A172 (cell line): ENCODE measurements around the gene CCNY. TPM values are rescaled to one million over a fixed set of nuclear protein-coding genes. Genes with fewer than 3 reads are reported as not detected.

Source experiments
- DNase-seq: peaks from one replicate; pipeline ENCODE4 v3.0.0-alpha.2; 2015; ENCODE audit warnings: low spot score
- total RNA-seq: library from RNA; depleted of rRNA; stranded (reverse); fragments of >200 nt; shearing (Covaris generic); gene quantifications from 2 replicates; pipeline ENCODE4 v1.2.3, GENCODE V29; 2014

Gene CCNY
- total RNA-seq, 1 experiment from 2014 or later: 49.9 TPM

DNA sequence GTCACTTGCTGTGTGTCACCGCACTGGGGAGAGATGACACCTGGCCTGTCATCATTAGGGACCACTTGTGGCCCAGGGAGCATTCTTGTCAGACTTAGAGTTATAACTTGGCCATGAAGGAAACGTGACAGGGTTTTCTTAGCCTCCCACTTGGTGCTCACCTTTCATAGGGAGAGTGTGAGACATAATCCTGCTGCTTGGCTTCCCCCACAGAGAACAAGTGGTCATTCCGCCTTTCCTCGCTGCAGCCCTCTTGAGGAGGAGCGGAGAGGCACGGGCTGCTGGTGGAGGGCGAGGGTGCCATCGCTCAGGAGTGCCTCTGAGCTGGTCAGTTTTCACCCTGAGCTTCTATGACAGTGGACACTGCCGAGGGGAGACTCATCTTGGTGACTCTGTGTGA lies 143.8 kb downstream of the CCNY start:
- DNase-seq: no peak

DNA sequence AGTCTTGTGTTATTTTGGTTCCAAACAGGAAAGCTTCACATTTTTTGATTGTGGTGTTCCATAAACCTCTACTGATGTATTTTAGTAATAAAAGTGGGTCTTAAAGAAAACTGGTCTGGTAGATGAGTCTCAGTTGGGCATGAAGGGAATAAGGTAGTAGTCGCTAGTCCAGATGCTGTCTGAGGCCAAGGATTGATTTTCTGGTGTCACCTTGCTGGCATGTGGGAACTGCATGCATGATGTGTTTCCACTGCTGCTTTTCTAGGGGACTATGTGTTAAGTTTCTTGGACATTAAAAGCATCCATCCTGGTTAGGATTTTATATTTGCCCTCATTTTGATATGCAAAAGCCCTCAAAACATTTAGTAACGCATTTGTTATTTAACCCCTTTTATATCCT lies 145.1 kb downstream of the CCNY start:
- DNase-seq: no peak

DNA sequence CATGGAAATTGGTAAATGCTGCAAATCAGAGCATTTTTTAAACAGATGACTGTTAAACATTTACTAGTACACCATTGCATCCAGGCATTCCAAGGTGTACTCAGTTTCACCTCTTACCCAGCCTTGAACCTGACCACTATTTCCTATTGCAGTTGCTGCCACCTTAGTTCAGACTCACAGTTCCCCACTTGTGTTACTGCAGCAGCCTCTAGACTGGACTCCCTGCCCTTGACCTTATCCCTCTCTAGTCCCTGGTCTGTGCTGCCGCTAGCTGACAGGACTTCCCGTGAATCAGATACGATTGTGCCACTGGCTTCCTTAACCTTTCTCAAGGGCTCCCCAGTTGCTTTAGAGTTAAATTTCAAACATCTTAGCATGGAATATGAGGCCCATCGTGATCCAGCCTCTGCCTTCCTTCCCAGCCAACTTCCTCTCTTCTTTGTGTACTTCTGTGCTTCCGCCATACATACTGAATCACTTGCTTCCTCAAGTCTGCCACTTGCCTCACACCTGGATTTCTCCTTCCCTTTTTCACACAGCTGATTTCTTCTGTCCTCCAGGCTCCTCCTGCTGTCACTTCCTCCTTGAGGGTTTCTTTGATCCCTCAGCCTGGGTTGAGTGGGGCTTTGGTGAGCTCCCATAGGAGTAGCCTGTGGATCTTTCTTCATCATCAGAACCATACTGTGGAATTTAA lies 150.1 kb downstream of the CCNY start:
- no peak for DNase-seq

DNA sequence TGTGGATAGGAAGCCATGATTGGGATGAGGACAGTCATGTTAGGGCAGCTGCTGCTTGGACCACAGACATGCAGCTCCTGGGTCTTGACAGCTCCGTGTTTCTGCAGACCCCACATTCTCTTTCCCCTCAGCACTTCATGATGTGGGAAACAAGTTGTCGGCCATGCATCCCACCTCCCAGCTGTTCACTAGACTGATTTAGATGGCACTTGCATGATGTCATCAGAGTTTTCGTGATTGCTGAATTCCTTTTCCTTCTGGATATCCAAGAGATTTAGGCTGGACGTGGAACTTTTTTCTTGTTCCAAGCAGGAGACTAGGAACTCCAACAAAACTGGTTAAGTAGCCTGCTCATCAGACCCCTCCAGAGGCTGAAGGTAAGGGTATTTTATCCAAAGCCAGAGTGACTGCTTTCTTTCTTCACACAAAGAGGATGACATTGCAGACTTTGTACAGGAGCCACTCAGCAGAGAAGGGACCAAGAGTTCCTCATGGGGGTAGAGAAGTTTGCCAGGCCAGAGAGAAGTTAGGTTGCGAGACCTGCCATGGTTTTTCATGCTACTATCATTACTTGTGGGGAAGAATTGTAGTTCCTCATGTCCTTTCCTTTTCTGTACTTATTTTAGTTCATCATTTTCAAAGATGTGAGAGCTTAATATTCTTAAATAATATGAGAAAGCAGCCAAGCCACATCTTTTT lies 151.2 kb downstream of the CCNY start:
- DNase-seq: no peak

DNA sequence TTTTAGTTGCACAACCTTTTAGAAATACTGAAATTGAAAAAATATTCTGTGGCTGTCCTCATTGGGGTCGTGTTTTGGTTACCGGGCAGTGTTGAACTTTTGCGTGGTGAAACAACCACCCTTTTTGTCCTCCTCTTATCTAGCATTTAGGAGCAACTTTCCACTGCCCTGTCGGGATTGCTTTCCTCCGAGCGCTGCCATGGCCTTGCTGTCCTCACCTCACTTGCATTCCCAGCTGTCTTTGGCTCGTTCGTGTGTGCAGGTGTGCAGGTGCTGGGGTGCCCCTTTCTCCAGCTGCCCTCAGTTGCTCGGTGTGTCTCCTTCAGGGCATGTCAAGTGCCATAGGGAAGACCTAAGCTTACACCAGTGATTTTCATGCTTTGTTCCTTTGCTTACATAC lies 151.9 kb downstream of the CCNY start:
- DNase-seq: no peak

DNA sequence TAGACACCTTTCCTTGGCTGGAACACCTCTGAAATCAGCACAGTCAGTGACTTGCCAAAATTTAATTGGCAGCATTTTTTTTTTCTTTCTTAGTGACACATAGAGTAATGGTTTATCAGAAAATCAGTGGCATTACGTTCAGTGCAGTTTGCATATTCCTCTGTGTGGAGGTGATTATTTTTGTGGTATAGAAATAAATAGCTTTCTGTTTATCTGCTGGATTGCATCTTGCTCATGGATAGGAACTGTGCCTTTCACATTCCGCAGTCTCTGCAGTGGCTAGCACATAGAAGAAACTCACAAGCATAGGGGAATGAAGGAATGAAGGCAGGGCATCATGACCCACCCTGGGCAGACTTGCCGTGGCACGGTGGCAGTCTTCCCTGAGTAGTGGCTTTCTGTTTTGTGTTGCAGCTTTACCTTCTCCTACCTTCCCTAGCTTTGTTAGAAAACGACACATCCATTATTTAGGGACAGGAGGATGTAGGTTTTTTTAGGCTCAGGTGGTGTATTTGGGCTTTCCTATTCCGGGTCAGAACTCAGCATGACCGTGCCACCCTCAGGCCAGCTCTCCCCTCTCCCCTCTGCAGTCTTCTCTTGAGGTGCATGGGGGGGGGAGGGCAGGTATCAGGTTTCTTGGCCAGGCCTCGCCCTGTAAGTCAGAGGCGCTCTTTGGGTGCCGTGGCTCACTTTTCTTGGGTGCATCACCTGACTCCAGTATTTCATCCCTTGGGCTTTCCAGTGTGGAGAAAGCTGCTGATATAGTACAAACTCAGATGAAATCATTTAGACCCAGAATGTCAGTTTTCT lies 156.3 kb downstream of the CCNY start:
- no peak for DNase-seq

DNA sequence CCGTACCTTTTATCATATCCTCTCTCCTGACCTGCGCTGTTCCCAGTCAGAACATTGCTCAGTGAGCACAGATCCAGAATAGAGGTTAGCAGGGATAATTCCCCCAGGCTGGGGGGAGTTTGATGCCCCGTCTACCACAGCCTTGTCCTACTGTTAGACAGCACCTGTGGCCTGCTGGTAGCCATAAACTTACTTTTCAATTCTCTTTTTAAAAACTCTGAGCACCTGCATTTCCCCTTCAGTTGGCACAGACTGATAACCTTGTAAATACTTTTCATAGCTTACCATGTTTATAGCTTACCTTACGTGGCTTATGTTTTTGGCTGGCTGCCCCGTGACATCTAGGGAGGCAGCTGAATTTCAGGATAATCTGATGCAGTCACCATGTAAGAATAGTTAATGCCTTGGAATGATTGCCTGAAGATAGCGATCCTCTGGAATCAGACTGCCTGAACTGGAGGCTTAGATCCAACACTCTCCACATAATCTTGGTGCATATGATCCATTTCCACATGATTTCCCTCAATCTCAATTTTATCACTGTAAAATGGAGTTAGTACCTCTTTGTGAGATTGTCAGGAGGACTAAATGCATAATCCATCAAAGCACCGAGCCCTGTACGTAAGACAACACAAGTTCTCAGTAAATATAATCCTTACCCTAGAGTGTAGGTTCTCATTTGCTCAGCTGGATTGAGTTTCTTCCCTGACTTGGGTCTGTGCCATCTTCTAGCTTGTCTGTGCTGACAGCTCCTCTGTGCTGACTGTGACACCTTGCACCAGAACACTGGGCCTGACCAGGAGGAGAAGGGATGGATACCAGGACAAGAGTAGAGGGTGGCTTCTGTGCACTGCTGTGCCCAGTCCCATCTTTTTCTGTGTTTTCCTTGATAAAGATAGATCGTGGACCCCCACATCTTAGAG lies 157.1 kb downstream of the CCNY start:
- no peak for DNase-seq

DNA sequence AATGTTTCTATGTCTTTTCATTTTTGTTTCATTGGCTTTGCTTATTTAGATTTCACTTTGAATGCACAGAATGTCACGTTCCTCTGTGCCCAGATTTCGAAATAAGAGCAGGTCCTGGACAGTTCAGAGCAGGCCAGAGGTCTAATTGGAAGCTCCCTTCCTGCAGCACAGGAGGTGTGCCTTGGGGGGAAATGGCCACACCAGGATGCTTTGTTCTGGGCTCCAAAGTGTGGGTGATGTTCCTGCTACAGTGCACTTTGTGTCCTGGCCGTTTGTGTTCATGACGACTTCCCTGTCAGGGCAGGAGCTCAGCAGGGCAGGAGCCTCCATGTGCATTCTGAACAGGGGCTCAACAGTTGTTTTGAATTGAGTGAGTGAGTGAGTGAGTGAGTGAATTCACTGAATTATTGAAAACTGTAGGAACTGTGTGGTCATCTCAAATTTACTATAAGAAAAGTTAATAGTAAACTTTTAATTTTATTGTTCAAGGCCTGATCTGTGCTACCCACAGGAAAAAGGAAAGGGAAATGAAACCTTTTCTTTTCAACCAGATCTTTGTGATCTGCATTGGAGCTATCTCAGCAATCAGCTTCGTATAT lies 159.3 kb downstream of the CCNY start:
- DNase-seq: no peak

DNA sequence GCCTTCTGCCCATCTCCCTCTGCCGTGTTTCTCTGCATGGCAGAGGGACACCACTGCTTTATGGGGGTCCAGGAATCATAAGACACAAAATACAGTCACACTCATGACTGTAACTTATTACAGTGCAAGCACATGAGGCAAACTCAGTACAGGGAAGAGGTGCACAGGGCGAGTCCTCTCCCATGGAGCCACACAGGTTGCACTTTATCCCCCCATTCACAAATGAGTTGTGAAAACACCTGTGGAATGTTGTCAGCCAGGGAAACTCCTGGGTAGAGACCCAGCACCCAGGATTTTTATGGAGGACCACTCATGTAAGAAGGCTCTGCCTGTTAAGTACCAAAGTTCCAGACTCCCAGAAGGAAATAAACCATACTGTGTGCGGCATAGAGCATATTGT lies 161.6 kb downstream of the CCNY start:
- no peak for DNase-seq

DNA sequence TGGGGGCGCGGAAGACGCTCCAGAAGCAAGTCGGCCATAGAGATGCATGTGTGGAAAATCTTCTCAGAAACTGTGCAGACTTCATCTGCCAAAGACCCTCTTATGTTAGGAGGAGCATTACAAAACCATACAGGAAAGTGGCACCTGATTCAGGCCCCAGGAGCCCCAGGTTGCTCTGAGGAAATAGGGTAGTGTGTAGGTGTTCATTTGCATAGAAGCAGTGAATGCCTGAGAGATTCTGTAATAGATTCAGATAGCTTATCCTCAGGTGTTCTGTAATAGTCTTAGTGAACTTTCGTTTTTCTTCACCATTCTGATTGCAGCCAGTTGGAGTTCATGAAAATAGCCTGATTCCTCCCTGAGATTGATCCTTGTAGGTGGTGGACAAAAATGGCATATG lies 162.4 kb downstream of the CCNY start:
- DNase-seq: no peak

DNA sequence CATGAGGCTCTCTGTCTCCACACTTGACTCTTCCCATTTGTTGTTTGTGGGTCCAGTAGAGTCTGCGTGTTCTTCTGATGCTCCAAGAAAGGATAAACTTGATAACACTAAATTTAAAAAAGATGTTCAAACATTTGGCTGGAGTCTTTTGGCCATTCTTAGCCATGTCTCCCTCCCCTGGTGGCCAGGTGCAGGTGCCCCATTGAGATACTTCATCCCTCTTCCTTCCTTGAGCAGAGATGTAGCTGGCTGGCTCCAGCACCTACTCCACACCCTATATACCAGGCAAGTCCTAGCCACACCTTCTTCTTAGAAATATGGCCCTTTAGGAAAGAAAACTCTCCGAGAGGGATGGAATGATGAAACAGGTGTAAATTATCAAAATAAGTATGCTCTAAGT lies 165.6 kb downstream of the CCNY start:
- no peak for DNase-seq

DNA sequence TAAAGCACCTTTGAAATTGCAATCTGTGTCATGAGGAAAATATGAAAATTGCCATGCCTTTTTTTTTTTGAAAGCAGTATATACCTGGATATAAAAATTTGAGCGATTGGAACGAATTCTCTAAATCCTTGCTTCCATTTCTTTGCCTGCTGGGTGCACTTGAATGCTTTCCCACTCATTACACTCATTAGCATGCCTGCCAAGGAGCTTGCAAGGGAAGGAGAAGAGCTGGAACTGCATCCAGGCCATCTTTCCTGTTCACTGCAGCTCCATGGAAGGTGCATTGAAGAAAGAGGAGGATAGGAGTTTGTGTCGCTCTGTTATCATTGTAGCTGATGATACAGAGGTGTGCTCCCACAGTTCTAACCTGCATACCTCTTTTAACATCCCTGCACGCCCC lies 166.4 kb downstream of the CCNY start:
- no peak for DNase-seq

DNA sequence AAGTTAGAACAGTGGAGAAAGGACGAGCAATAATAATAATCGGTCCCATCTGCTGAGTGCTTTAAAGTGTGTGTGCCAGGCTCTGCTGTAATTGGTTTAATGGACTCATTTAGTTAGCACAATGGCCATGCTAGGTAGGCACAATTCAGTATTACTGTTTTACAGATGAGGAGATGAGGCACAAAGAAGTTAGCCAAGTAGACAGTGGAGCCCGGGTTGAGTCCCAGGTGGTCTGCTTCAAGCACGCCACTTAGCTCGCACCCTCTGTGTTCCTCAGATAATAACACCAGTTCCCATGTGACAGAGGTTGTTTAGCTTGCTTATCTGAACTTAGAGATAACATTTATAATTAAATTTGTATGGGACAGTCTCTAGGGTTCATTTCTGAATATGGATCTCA lies 167.3 kb downstream of the CCNY start:
- no peak for DNase-seq

DNA sequence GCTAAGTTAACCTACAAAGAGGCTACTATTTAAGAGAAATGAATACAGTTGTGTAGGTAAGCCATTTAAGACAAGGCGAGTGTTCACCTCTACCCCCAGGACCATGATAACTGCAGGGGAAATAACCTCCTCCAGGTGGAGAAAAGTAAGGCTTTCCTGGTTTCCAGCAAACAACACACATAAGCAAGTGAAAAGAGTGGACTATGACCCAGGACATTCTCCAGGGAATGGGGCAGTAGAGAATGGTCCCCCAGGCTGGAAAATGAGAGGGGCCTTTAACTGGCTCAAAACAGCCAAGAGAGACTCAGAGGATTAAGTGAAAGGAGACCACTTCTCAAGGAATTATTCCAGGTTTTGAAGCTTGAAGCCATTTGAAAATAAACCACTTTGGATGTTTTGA lies 167.8 kb downstream of the CCNY start:
- DNase-seq: no peak

DNA sequence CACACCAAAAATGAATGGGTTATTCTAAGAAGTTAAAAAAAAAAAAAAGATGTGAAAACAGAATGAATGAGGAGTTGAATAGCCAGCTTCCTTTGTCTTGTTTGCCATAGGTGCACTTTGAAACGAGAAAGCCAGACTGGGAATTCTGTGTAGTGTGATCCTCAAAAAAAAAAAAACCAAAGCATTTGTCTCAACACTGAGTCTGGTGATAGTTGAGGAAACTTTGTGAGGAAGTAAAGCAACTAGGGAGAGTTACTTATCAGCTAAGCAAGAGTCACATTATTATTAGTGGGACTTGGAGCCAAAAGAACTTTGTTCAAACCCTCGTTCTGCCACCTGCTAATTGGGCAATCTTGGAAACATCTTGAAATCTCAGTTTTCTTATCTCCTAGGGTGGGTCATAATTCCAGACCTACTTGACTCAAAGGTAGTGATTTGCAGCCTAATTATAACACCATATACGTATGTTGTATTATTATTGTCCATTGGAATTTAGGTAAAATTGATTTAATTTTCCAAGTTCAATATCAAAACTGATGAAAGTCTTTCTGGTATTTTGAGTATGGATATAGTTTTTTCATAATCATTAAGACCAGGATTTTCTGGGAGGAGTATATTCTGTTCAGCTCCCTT lies 169.0 kb downstream of the CCNY start:
- no peak for DNase-seq

DNA sequence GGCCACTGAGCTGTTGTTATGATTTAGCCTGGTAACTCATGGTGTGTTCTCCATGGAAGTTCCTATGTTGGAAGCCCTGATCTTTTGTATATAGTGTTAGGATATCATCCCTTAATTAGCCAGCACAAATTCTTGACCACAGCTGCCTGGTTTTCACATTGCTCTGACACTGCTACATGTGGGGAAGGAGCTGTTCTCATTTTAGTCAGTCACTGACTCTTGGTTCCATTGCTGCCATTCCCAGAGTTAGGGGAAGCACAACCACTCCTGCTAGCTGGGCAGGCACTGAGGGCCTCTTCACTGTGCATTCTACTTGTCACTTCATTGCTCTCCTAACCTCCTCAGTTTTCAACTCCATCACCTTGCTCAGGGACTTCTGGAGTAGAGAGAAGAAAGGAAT lies 170.4 kb downstream of the CCNY start:
- DNase-seq: no peak

DNA sequence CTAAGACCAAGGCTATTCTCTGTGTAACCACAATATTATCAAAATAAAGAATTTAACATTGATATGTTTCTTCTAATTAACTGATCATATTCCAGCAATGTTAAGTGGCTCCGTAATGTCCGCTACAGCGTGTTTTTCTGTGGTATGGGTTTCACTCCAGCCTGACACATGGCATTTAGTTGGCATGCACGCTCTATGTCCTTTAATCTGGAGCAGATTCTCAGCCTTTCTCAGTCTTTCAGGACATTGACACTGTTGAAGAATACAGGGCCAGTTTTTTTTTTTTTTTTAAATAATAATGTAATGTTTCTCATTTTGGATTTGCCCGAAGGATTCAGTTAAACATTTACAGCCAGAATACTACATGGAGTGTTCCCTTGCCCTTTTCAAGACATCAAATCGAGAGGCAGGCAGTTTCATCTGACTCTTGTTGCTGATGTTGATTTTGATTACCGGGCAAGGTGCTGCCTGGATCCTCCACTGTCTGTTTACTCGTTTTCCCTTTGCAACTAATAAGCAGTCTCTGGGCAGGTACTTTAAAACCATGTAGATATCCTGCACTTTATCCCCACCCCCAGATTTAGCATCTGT lies 171.3 kb downstream of the CCNY start:
- no peak for DNase-seq

DNA sequence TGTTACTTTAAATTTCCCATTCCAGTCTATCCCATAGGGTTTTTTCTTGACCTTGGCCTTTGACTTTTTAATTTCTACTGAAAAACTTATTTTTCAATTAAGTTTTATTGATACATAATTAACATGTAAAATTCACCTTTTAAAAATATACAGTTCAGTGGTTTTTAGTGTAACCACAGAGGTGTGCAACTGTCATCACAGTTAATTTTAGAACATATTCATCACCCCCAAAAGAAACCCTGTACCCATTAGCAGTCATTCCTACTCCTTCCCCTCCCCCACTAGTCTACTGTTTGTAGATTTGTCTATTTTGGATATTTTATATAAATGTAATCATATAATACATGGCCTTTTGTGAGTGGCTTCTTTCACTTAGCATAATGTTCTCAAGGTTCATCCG lies 172.3 kb downstream of the CCNY start:
- DNase-seq: no peak

DNA sequence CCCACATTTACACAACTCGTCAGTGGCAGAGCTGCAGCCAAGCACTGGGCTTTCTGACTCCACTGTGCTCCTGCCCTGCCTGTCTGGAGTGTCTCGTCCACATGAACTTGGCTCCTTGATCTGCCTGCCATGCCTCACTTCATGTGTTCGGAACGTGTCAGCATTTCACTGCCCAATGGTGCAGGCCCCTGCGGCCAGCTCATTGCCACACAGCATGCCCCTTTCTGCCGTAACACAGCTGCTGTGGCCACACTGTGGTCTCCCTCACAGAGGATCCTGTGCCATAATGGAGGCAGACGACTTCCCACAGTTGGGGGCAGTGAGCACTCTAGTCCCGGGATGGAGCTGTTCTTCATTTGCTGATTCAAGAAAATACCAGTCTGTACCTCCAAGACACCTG lies 174.6 kb downstream of the CCNY start:
- no peak for DNase-seq

DNA sequence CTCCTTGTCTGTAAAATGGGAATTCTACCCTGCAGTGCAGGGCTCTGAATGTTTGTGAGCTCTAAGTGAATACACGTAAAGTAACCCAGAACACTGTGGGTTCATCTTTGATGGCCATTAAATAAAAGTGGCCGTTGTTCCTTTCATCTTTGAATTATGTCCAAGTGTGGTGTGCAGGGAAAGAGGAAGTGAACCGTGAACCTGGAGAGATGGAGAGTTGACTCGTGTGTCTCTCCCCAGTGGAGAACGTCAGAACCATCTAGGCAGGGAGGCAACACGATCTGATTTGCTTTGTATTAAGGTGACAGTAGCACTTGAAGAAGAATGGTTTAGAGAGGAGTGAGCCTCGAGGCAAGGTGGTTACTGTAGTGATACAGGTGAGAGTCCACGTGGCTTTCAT lies 175.3 kb downstream of the CCNY start:
- no peak for DNase-seq
